Measurements from ENCODE around the gene SLC22A23. TPM values are rescaled to one million over a fixed set of nuclear protein-coding genes. Genes with fewer than 3 reads are reported as not detected.

The SLC22A23 gene
- total and polyA plus RNA-seq, 2 of the 4 experiments (the other 2 are of a cell fraction) = 0.72 to 1.6 TPM

GRCh38 chr6:3271756-3272155, 185.1 kb downstream of the SLC22A23 start:
- Histone ChIP-seq H4K8ac (ENCODE audit: low read depth in 2 of 2, low read length in 2 of 2) (no peak overlapping the region), H4K91ac (ENCODE audit: insufficient read depth, low read depth, low read length) (no peak overlapping the region), H3K79me1 (ENCODE audit: low read depth in 1 of 2, low read length in 2 of 2) (peaks cover 9 to 23% of the 10 kb centered on the region in 2 experiments), H2BK15ac (ENCODE audit: low read depth, low read length) (no peak overlapping the region), H2BK120ac (ENCODE audit: low read depth, low read length) (no peak overlapping the region), H4K5ac (ENCODE audit: low read depth, low read length) (no peak overlapping the region), H2AFZ (replicated peaks; ENCODE audit: low read length, poor library complexity) (no peak overlapping the region), H3K4ac (ENCODE audit: low read depth, low read length) (no peak overlapping the region), H2BK5ac (ENCODE audit: low read depth, low read length, poor library complexity, severe bottlenecking) (no peak overlapping the region), H3K56ac (ENCODE audit: extremely low read depth, insufficient read depth, low read length) (no peak overlapping the region), H3K23ac (ENCODE audit: low read depth, low read length) (no peak overlapping the region), H3K9me1 (ENCODE audit: insufficient read depth, low read length) (no peaks in the 10 kb centered on the region), H3K9ac (ENCODE audit: low read depth, low read length) (no peak overlapping the region), H3K36me3 (ENCODE audit: control insufficient read depth, insufficient read depth, low read length) (peaks cover 29% of the 10 kb centered on the region), H2BK20ac (ENCODE audit: low read depth, low read length) (no peak overlapping the region), H3K27ac (ENCODE audit: insufficient read depth, low read length) (no peak overlapping the region), H3K4me2 (ENCODE audit: low read depth, low read length) (no peak overlapping the region), H3K27me3 (ENCODE audit: control insufficient read depth, insufficient read depth, low read length) (no peaks in the 10 kb centered on the region), H3K18ac (ENCODE audit: low read depth, low read length) (no peak overlapping the region), H3K4me3 (ENCODE audit: insufficient read depth, low read depth, low read length) (no peak overlapping the region), H2AK5ac (ENCODE audit: low read depth, low read length) (no peak overlapping the region), H3K4me1 (ENCODE audit: control insufficient read depth, insufficient read depth, low read length) (no peaks in the 10 kb centered on the region), H3K14ac (replicated peaks; ENCODE audit: low read depth, low read length) (no peak overlapping the region), H3K9me3 (ENCODE audit: control insufficient read depth, insufficient read depth, low read length) (no peaks in the 10 kb centered on the region), H4K20me1 (ENCODE audit: insufficient read depth, low read length) (no peaks in the 10 kb centered on the region; the same call in none of the 2 replicates), H2AK9ac (replicated peaks; ENCODE audit: low read depth, low read length, poor library complexity) (no peak overlapping the region)
- 98% methylated on average over 8 of the region's 13 CpGs; no CpG with 5 or more reads in 1 of the 2 experiments for WGBS, 2 experiments (ENCODE audit: extremely low coverage in 2 of 2, insufficient read length in 1 of 2)
- ChIA-PET POLR2A (ENCODE audit: unreplicated experiment) (no interaction called here), CTCF (no interaction called here)
- no peak for TF ChIP-seq RAD21 (IDR thresholded peaks at IDR 0.05; ENCODE audit: low read length)
- TF ChIP-seq MXI1 (IDR thresholded peaks at IDR 0.05; ENCODE audit: borderline replicate concordance, low read depth, low read length) = no peak
- TF ChIP-seq MAZ (IDR thresholded peaks at IDR 0.05; ENCODE audit: borderline replicate concordance, low read depth, low read length) = no peak
- no peak for TF ChIP-seq SMC3 (IDR thresholded peaks at IDR 0.05; ENCODE audit: low read depth, low read length)
- TF ChIP-seq MAFK (IDR thresholded peaks at IDR 0.05; ENCODE audit: low read depth, low read length) = no peak
- TF ChIP-seq ELK1 (IDR thresholded peaks at IDR 0.05; ENCODE audit: borderline replicate concordance, low read depth, low read length) = no peak
- no peak for TF ChIP-seq CTCF (conservative IDR thresholded peaks at IDR 0.05; ENCODE audit: low read depth, low read length)
- no peak for TF ChIP-seq CHD1 (IDR thresholded peaks at IDR 0.05; ENCODE audit: low read depth, low read length)
- no peak for TF ChIP-seq RFX5 (IDR thresholded peaks at IDR 0.05; ENCODE audit: low read depth, low read length)
- no peak for TF ChIP-seq NFE2L2 (IDR thresholded peaks at IDR 0.05; ENCODE audit: low read depth, low read length)
- no peak for TF ChIP-seq BHLHE40 (IDR thresholded peaks at IDR 0.05; ENCODE audit: low read depth, low read length)
- no peak for TF ChIP-seq FOS (IDR thresholded peaks at IDR 0.05; ENCODE audit: low read depth, low read length)
- TF ChIP-seq POLR2A (IDR thresholded peaks at IDR 0.05; ENCODE audit: low read depth, low read length) = no peak
- TF ChIP-seq CEBPB (IDR thresholded peaks at IDR 0.05; ENCODE audit: low read depth, low read length) = no peak
- no peak for TF ChIP-seq RCOR1 (IDR thresholded peaks at IDR 0.05; ENCODE audit: insufficient replicate concordance, low read length)
- TF ChIP-seq USF2 (IDR thresholded peaks at IDR 0.05; ENCODE audit: low read depth, low read length) = no peak
- ATAC-seq (ENCODE audit: low read depth) (no peak), DNase-seq (no peak)
- in situ Hi-C loops (cut with MboI; ENCODE audit: low sequenced_read_pairs) (loop anchor here (5.0 kb wide), 1 partner anchor 736 kb away; no protein-coding TSS in a partner anchor), dilution Hi-C loops (cut with HindIII; ENCODE audit: low sequenced_read_pairs, unreplicated experiment) (no loop called here), intact Hi-C loops (cut with micrococcal nuclease) (no loop called here)
- BruUV-seq (replicated peaks) = no TSS peak
